ENCODE data around the gene SMNDC1.

DNA sequence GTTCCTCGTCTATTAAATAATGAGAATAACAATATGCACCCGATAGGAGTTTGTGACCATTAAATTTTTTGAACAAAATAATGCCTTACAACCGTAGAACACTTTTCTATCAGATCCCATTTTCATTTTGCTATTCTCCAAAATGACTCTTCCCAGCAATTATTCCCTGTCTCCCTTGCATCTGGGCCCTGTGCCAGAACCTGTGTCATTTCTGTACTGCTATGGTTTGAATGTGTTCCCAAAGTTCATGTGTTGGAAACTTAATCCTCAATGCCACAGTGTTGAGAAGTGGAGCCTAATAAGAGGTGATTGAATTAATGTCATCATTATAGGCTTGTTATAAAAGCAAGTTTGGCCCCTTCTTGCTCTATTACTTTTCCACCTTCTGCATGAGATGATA lies 33.2 kb upstream of the SMNDC1 start:
- no peak for TF ChIP-seq POLR2AphosphoS5 (IDR thresholded peaks at IDR 0.05)
- TF ChIP-seq, protein P1, sequence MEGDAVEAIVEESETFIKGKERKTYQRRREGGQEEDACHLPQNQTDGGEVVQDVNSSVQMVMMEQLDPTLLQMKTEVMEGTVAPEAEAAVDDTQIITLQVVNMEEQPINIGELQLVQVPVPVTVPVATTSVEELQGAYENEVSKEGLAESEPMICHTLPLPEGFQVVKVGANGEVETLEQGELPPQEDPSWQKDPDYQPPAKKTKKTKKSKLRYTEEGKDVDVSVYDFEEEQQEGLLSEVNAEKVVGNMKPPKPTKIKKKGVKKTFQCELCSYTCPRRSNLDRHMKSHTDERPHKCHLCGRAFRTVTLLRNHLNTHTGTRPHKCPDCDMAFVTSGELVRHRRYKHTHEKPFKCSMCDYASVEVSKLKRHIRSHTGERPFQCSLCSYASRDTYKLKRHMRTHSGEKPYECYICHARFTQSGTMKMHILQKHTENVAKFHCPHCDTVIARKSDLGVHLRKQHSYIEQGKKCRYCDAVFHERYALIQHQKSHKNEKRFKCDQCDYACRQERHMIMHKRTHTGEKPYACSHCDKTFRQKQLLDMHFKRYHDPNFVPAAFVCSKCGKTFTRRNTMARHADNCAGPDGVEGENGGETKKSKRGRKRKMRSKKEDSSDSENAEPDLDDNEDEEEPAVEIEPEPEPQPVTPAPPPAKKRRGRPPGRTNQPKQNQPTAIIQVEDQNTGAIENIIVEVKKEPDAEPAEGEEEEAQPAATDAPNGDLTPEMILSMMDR (IDR thresholded peaks at IDR 0.05): no peak
